Measurements from ENCODE around the gene TRIO. TPM values are rescaled to one million over a fixed set of nuclear protein-coding genes. Genes with fewer than 3 reads are reported as not detected.
A peak's percentile ranks its signal among the peaks of the same experiment; 100 is the strongest.

Gene TRIO
- polyA plus RNA-seq, 3 donors, result 1.7 to 45.8 (median 2.1) TPM

DNA sequence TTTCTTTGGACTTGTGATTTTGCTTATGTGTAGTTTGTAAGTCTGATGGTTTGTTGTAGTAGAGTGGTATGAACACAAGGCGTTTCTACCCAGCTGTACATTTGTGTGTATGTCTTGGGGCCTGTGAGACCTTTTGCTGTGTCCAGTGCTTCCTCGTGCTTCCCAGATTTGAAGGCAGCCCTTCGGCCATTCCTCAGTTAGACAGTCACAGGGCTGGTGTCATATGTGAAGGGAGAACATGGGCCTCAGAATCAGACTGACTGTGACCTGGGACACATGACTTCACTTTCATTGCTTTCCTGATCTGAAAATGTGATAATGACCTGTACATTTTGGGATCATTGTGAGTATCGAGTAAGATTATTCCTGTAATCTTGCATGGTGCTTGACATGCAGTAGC, 140.0 kb downstream of the TRIO start:
- no peak overlapping the region for H3K9ac ChIP-seq (ENCODE audit: insufficient read depth, low read length, poor library complexity, severe bottlenecking)
- Mint-ChIP-seq H3K9me3 (no peaks in the 10 kb centered on the region), H3K4me3 (no peak overlapping the region), H3K27me3 (ENCODE audit: low read depth in 3 of 3) (no peaks in the 10 kb centered on the region), H3K27ac (peak overlapping the region in 1 of 7 donors; percentile 7), H3K36me3 (peaks cover 39 to 40% of the 10 kb centered on the region in 2 donors), H3K4me1 (peaks cover 13% of the 10 kb centered on the region)
- peaks cover 12% of the 10 kb centered on the region for H4K20me1 ChIP-seq (ENCODE audit: insufficient read depth, low read length)
- H3K4me2 ChIP-seq (replicated peaks; ENCODE audit: extremely low read depth, low read length, poor library complexity, severe bottlenecking), result no peak overlapping the region
- H3K4me1 ChIP-seq (ENCODE audit: control insufficient read depth in 1 of 2, insufficient read depth in 2 of 2, low read length in 2 of 2), result peaks cover 3 to 4% of the 10 kb centered on the region in 2 donors
- no peak overlapping the region for H3K27ac ChIP-seq (ENCODE audit: low read depth in 1 of 2, low read length in 2 of 2)
- no peak overlapping the region for H2AFZ ChIP-seq (ENCODE audit: insufficient read depth, low read depth, low read length, poor library complexity, severe bottlenecking)
- TF ChIP-seq, protein P1, sequence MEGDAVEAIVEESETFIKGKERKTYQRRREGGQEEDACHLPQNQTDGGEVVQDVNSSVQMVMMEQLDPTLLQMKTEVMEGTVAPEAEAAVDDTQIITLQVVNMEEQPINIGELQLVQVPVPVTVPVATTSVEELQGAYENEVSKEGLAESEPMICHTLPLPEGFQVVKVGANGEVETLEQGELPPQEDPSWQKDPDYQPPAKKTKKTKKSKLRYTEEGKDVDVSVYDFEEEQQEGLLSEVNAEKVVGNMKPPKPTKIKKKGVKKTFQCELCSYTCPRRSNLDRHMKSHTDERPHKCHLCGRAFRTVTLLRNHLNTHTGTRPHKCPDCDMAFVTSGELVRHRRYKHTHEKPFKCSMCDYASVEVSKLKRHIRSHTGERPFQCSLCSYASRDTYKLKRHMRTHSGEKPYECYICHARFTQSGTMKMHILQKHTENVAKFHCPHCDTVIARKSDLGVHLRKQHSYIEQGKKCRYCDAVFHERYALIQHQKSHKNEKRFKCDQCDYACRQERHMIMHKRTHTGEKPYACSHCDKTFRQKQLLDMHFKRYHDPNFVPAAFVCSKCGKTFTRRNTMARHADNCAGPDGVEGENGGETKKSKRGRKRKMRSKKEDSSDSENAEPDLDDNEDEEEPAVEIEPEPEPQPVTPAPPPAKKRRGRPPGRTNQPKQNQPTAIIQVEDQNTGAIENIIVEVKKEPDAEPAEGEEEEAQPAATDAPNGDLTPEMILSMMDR (IDR thresholded peaks at IDR 0.05), result no peak
- no peaks in the 10 kb centered on the region for H3K27me3 ChIP-seq (ENCODE audit: control insufficient read depth in 2 of 2, insufficient read depth in 2 of 2, low read length in 2 of 2)
- no peak for DNase-seq
- H3K36me3 ChIP-seq (replicated peaks in 1 of 2; ENCODE audit: control insufficient read depth in 1 of 2, insufficient read depth in 2 of 2, low read length in 2 of 2), result peaks cover 10 to 71% of the 10 kb centered on the region in 2 donors
- intact Hi-C loops (cut with micrococcal nuclease), result no loop called here
- H3K79me2 ChIP-seq (ENCODE audit: insufficient read depth, low read length), result peaks cover 2% of the 10 kb centered on the region
- no peak overlapping the region for H3K4me3 ChIP-seq (replicated peaks in 1 of 3; ENCODE audit: low read depth in 2 of 3, low read length in 3 of 3)
- H3K9me3 ChIP-seq (replicated peaks in 1 of 2; ENCODE audit: control insufficient read depth in 1 of 2, insufficient read depth in 1 of 2, low read length in 2 of 2), result no peaks in the 10 kb centered on the region
- WGBS (ENCODE audit: insufficient coverage), result 95% methylated on average over 3 of the region's 4 CpGs

DNA sequence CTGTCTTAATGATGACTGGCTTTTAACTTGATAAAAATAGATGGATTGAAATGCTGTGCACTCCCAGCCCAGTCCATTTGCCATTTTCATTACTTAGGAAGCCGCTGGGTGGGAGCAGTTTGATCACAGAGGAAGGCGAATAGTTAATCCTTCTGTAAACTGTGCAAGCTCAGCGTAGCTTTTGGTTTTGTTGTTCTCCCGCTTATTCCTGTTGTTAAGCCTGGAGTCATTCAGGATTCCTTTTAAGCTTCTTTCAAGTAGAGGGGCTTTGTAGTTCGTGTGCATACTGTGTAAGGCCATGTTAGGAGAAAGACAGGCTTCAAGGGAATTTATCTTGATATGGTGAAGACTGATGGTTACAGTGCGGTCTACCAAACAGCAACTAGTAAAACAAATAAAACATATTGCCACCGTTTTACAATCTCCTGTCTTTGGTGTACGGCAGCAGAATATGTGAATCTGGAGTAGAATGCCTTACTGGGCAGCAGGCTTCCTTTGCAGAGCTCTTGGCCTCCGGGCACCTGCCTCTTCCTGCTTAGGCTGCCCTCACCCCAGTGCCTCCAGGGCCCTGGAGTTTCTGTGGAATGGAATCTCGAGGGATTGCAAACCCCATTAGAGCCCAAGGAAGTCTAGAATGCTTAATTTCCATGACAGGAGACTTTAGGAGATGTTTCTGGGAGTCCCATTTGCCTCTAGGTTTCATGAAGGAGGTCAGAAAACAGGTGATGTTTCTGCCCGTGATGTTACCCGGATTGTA, 141.4 kb downstream of the TRIO start:
- no peaks in the 10 kb centered on the region for H3K9me3 Mint-ChIP-seq
- TF ChIP-seq, protein P1 (IDR thresholded peaks at IDR 0.05), result no peak
- Histone ChIP-seq H3K9me3 (replicated peaks in 1 of 2; ENCODE audit: control insufficient read depth in 1 of 2, insufficient read depth in 1 of 2, low read length in 2 of 2) (no peaks in the 10 kb centered on the region), H3K4me3 (replicated peaks in 1 of 3; ENCODE audit: low read depth in 2 of 3, low read length in 3 of 3) (no peak overlapping the region), H3K4me2 (replicated peaks; ENCODE audit: extremely low read depth, low read length, poor library complexity, severe bottlenecking) (no peak overlapping the region), H3K36me3 (replicated peaks in 1 of 2; ENCODE audit: control insufficient read depth in 1 of 2, insufficient read depth in 2 of 2, low read length in 2 of 2) (peaks cover 10 to 80% of the 10 kb centered on the region in 2 donors), H3K79me2 (ENCODE audit: insufficient read depth, low read length) (no peaks in the 10 kb centered on the region), H3K4me1 (ENCODE audit: control insufficient read depth in 1 of 2, insufficient read depth in 2 of 2, low read length in 2 of 2) (peaks cover 3 to 4% of the 10 kb centered on the region in 2 donors), H3K9ac (ENCODE audit: insufficient read depth, low read length, poor library complexity, severe bottlenecking) (no peak overlapping the region), H3K27me3 (ENCODE audit: control insufficient read depth in 2 of 2, insufficient read depth in 2 of 2, low read length in 2 of 2) (no peaks in the 10 kb centered on the region), H2AFZ (ENCODE audit: insufficient read depth, low read depth, low read length, poor library complexity, severe bottlenecking) (no peak overlapping the region), H4K20me1 (ENCODE audit: insufficient read depth, low read length) (peaks cover 10% of the 10 kb centered on the region), H3K27ac (ENCODE audit: low read depth in 1 of 2, low read length in 2 of 2) (no peak overlapping the region)
- peak overlapping the region in 1 of 7 donors; percentile 7 for H3K27ac Mint-ChIP-seq
- DNase-seq, result no peak
- H3K27me3 Mint-ChIP-seq (ENCODE audit: low read depth in 3 of 3), result no peaks in the 10 kb centered on the region
- peaks cover 13% of the 10 kb centered on the region for H3K4me1 Mint-ChIP-seq
- no peak overlapping the region for H3K4me3 Mint-ChIP-seq
- intact Hi-C loops (cut with micrococcal nuclease), result no loop called here
- 91% methylated on average over 6 of the region's 12 CpGs for WGBS (ENCODE audit: insufficient coverage)
- peaks cover 43 to 54% of the 10 kb centered on the region in 2 donors for H3K36me3 Mint-ChIP-seq

Data from CD14-positive monocyte (primary cell).